Endodermal cell (in vitro differentiated cells): ENCODE results near the gene LRRC28. TPM values are rescaled to one million over a fixed set of nuclear protein-coding genes. Genes with fewer than 3 reads are reported as not detected.

Experiments
- DNase-seq: peaks from one replicate; pipeline ENCODE4 v3.0.0-alpha.2; 2017
- H3K27ac ChIP-seq: 2 replicates; pipeline ENCODE4 v1.5.1; 2013; ENCODE audit warnings: mild to moderate bottlenecking, low read depth, low read length, moderate library complexity
- H3K27me3 ChIP-seq: 2 replicates; pipeline ENCODE4 v1.6.1; 2013; ENCODE audit warnings: mild to moderate bottlenecking, low read length, moderate library complexity; ENCODE audit not compliant: insufficient read depth, control insufficient read depth, poor library complexity, severe bottlenecking
- H3K36me3 ChIP-seq: 2 replicates; pipeline ENCODE4 v1.7.0; 2013; ENCODE audit warnings: mild to moderate bottlenecking, low read length, moderate library complexity; ENCODE audit not compliant: control insufficient read depth, insufficient read depth
- H3K4me1 ChIP-seq: one replicate; pipeline ENCODE4 v1.7.0; 2013; ENCODE audit warnings: low read length; ENCODE audit not compliant: control insufficient read depth, insufficient read depth
- H3K4me3 ChIP-seq: 2 replicates; pipeline ENCODE4 v1.5.1; 2013; ENCODE audit warnings: mild to moderate bottlenecking, low read length, moderate library complexity
- H3K9ac ChIP-seq: 2 replicates; pipeline ENCODE4 v1.6.1; 2013; ENCODE audit warnings: mild to moderate bottlenecking, low read length, moderate library complexity; ENCODE audit not compliant: poor library complexity, severe bottlenecking; ENCODE audit errors: extremely low read depth
- H3K9me3 ChIP-seq: 2 replicates; pipeline ENCODE4 v1.6.1; 2013; ENCODE audit warnings: mild to moderate bottlenecking, low read length, moderate library complexity; ENCODE audit not compliant: control insufficient read depth
- H3K27ac Mint-ChIP-seq: 2 replicates; pipeline ENCODE4 v1.8.0; 2020; ENCODE audit warnings: mixed read lengths
- H3K27me3 Mint-ChIP-seq: 2 replicates; pipeline ENCODE4 v1.8.0; 2021; ENCODE audit warnings: mild to moderate bottlenecking, mixed read lengths; ENCODE audit not compliant: insufficient read depth
- H3K36me3 Mint-ChIP-seq: 2 replicates; pipeline ENCODE4 v1.8.0; 2020; ENCODE audit warnings: low read depth, mixed read lengths
- H3K4me1 Mint-ChIP-seq: 2 replicates; pipeline ENCODE4 v1.8.0; 2020; ENCODE audit warnings: mixed read lengths
- H3K4me3 Mint-ChIP-seq: 2 replicates; pipeline ENCODE4 v1.8.0; 2020; ENCODE audit warnings: mild to moderate bottlenecking, moderate library complexity, mixed read lengths
- H3K9me3 Mint-ChIP-seq: 2 replicates; pipeline ENCODE4 v1.8.0; 2020; ENCODE audit warnings: mild to moderate bottlenecking, mixed read lengths
- CTCF ChIP-seq: fragments of 200-600 bp; sonication (generic); conservative IDR thresholded peaks from 2 replicates; pipeline ENCODE4 v1.5.0; 2021; ENCODE audit warnings: antibody characterized with exemption, mild to moderate bottlenecking
- WGBS, 2 experiments: methylation state at CpG; one replicate each; pipeline versions ENCODE4 v1.1.5 to v1.1.7; 2013; ENCODE audit warnings: missing lambda C conversion rate in 2 of 2, mixed read lengths in 1 of 2; ENCODE audit not compliant: insufficient coverage in 1 of 2, insufficient read length in 1 of 2; 5-methylcytosine and 5-hydroxymethylcytosine counted together
- total RNA-seq, 2 donors: library from RNA; stranded (reverse); fragmentation: NEBNext Ultra II Directional in 1 of 2; extraction: Animal tissue kit (Norgen Biotek cat#: 25700) in 1 of 2; gene quantifications; 2 replicates in 1 of 2; 3 replicates in 1 of 2; pipeline ENCODE4 v1.2.1, GENCODE V29; 2021

Gene LRRC28
- total RNA-seq, 2 donors from 2014 or later = 26.1 to 35.5 TPM

DNA sequence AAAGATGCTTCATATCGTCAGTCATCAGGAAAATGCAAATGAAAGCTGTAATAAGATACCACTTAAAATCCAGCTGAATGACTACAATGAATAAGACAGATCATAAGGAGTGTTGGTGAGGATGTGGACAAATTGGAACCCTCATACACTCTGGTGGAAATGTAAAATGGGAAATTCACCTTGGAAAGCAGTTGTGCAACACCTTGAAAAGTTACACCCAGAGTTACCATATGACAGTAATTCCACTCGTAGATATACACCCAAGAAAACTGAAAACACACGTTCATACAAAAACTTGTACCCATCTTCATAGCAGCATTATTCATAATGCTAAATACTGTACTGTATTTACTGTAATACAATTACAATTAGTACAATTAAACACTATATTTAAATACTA, 4.2 kb upstream of the LRRC28 start:
- Histone ChIP-seq H3K4me3 (no peak overlapping the region), H3K9me3 (no peaks in the 10 kb centered on the region), H3K4me1 (no peaks in the 10 kb centered on the region), H3K9ac (no peak overlapping the region), H3K27me3 (no peaks in the 10 kb centered on the region), H3K27ac (no peak overlapping the region), H3K36me3 (peaks cover 4% of the 10 kb centered on the region)
- Mint-ChIP-seq H3K4me3 (no peak overlapping the region), H3K27ac (no peak overlapping the region), H3K9me3 (no peaks in the 10 kb centered on the region), H3K27me3 (no peaks in the 10 kb centered on the region), H3K4me1 (peaks cover under 1% of the 10 kb centered on the region), H3K36me3 (no peaks in the 10 kb centered on the region)
- 80 to 88% methylated on average over 1 to 3 of the region's 3 CpGs for WGBS, 2 experiments
- TF ChIP-seq CTCF = no peak
- DNase-seq = no peak

DNA sequence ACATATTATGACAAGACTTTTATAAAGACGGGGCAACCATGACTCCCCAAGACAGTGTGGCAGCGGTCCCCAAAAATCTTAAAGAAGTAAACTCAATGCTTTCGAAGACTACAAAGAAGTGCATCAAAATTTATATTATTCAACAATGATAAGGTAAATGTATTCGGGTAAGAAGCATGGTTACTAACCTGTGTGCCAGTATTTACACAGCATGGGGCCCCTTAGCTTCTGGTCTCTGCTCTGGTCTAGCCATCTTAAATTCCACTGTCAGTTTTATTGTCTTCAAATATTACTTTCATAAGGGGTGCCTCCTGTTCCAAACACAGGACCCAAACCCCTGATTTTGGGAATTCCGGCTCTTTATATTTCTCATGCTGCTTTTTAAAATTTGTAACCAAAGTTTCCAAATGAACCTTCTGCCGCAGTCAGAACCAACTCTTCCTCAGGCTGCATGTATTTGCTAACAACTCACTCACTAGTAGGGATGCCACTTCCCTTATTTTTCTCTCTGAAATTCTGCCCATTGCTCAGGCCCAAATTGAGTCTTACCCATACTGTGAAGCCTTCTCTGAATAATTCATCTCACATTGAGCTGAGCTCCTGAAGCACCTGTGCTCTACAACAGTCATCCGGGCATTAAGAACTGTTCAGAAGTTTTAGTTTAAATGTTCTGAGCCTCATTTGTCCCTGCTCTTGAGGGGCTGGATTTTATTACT, 3.1 kb upstream of the LRRC28 start:
- Histone ChIP-seq H3K9me3 (no peaks in the 10 kb centered on the region), H3K4me3 (peak overlapping the region; percentile 90), H3K27ac (no peak overlapping the region), H3K9ac (no peak overlapping the region), H3K27me3 (no peaks in the 10 kb centered on the region), H3K36me3 (peaks cover 4% of the 10 kb centered on the region), H3K4me1 (peaks cover 4% of the 10 kb centered on the region)
- Mint-ChIP-seq H3K27me3 (no peaks in the 10 kb centered on the region), H3K36me3 (no peaks in the 10 kb centered on the region), H3K27ac (no peak overlapping the region), H3K4me1 (peaks cover 4% of the 10 kb centered on the region), H3K4me3 (no peak overlapping the region), H3K9me3 (no peaks in the 10 kb centered on the region)
- DNase-seq = no peak
- 85 to 90% methylated on average over 4 to 7 of the region's 7 CpGs for WGBS, 2 experiments
- no peak for TF ChIP-seq CTCF

DNA sequence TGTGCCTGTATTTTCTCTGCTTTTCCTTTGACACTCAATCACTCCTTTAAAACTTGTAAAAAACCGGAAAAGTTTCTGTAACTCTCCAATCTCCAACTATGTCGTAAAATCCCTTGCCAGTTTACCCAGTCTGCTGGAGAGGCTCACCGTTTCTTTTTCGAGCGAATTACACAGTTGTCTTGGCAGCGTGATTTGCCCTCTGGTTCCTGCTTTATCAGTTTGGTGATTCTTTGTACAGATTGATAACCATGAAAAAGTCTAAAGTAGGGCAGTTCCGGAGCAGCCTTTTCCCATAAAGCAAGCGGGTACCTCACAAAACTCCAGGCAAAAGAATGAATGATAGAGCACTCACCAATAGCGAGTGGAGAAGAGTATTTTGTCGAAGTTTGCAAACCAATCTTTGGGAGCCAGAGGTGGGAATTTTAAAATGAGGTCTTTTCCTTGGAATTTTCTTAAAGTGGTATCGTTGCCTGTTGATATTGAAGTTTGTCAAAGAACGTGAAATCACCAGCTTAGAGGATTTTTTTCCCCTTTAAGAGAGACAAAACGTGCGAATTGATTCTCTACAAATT, 1.9 kb upstream of the LRRC28 start, which contains the start of gene TTC23:
Gene TTC23, minus strand, starts transcription at position 312 of the 572 bp plus-strand sequence. CDS start 20,869 bp downstream, outside the sequence.
- Mint-ChIP-seq H3K4me3 (no peak within 1 kb of the TSS), H3K27ac (no peak within 1 kb of the TSS), H3K36me3 (no peaks in the 10 kb centered on the region), H3K9me3 (no peaks in the 10 kb centered on the region), H3K27me3 (no peaks in the 10 kb centered on the region), H3K4me1 (peaks cover 4% of the 10 kb centered on the region)
- Histone ChIP-seq H3K4me1 (peaks cover 4% of the 10 kb centered on the region), H3K27me3 (no peaks in the 10 kb centered on the region), H3K9ac (peak within 1 kb of the TSS; percentile 71), H3K4me3 (peak within 1 kb of the TSS; percentile 90), H3K9me3 (no peaks in the 10 kb centered on the region), H3K27ac (peak within 1 kb of the TSS; percentile 79), H3K36me3 (no peaks in the 10 kb centered on the region)
- 23 to 28% methylated on average over 7 to 13 of the region's 14 CpGs for WGBS, 2 experiments
- no peak for TF ChIP-seq CTCF
- DNase-seq = peak; percentile 73
